Medulla oblongata (tissue), 1 donor: Measurements from ENCODE around the gene SEC16B.
"Not testable (repeated sequence)": the region's sequence is repeated elsewhere in the genome, so short reads cannot be mapped to it uniquely, and the experiment has no call there.

ENCODE experiments used
- DNase-seq: peaks from one replicate; pipeline ENCODE4 v3.0.0-alpha.2; 2015; ENCODE audit errors: extremely low spot score

SEC16B gene

GRCh38 chr1:177969825-177970371 lies at the start of gene SEC16B:
TSS of gene SEC16B (minus strand) at chr1:177970058. CDS start at chr1:177967981, 2,077 bp downstream.
- DNase-seq = no peak

GRCh38 chr1:178019622-178020021 lies 49.8 kb upstream of the SEC16B start:
- no peak for DNase-seq

GRCh38 chr1:178019208-178019607 lies 49.4 kb upstream of the SEC16B start:
- no peak for DNase-seq

GRCh38 chr1:178017517-178017916 lies 47.7 kb upstream of the SEC16B start:
- DNase-seq = no peak

- DNase-seq = no peak
These were observed 42.1 kb upstream of the SEC16B start for GRCh38 chr1:178011864-178012503.

- no peak for DNase-seq
These were observed 41.6 kb upstream of the SEC16B start for GRCh38 chr1:178011465-178011828.

- DNase-seq = no peak
These were observed 41.0 kb upstream of the SEC16B start for GRCh38 chr1:178010674-178011464.

GRCh38 chr1:178006043-178006442 lies 36.2 kb upstream of the SEC16B start:
- no peak for DNase-seq

GRCh38 chr1:178005450-178005849 lies 35.6 kb upstream of the SEC16B start:
- DNase-seq = no peak

GRCh38 chr1:178004926-178005391 lies 35.1 kb upstream of the SEC16B start:
- DNase-seq = no peak

GRCh38 chr1:177998696-177999631 lies 29.1 kb upstream of the SEC16B start:
- DNase-seq = no peak

GRCh38 chr1:177996957-177997356 lies 27.1 kb upstream of the SEC16B start:
- DNase-seq = no peak

GRCh38 chr1:177995369-177995768 lies 25.5 kb upstream of the SEC16B start:
- DNase-seq = no peak

- not testable (repeated sequence) for DNase-seq
These were observed 16.4 kb upstream of the SEC16B start for GRCh38 chr1:177986281-177986680.

GRCh38 chr1:177984761-177985160 lies 14.9 kb upstream of the SEC16B start:
- no peak for DNase-seq

GRCh38 chr1:177984136-177984525 lies 14.3 kb upstream of the SEC16B start:
- DNase-seq = peak; percentile 77

- DNase-seq = peak; percentile 37
These were observed 13.8 kb upstream of the SEC16B start for GRCh38 chr1:177983482-177984135.

GRCh38 chr1:177983077-177983476 lies 13.2 kb upstream of the SEC16B start:
- no peak for DNase-seq

GRCh38 chr1:177981200-177981599 lies 11.3 kb upstream of the SEC16B start:
- DNase-seq = no peak

GRCh38 chr1:177979272-177979671 lies 9.4 kb upstream of the SEC16B start:
- DNase-seq = no peak

- DNase-seq = no peak
These were observed 8.7 kb upstream of the SEC16B start for GRCh38 chr1:177978530-177978929.
